GM18870 (cell line): ENCODE results near the gene CDH16.
"Not testable (repeated sequence)": the region's sequence is repeated elsewhere in the genome, so short reads cannot be mapped to it uniquely, and the experiment has no call there.

Source experiments
- ATAC-seq: cut with Tn5 transposase; IDR thresholded peaks from one replicate; pipeline ENCODE4 v1.9.1; 2021; ENCODE audit warnings: moderate library complexity; ENCODE audit not compliant: unreplicated experiment

The CDH16 gene

GRCh38 chr16:66899310-66899944 is 19.3 kb downstream of the CDH16 start:
- ATAC-seq, result no peak

- no peak for ATAC-seq
Observed at GRCh38 chr16:66898933-66899309, 19.8 kb downstream of the CDH16 start.

- no peak for ATAC-seq
Observed at GRCh38 chr16:66898207-66898606, 20.5 kb downstream of the CDH16 start.

GRCh38 chr16:66896682-66897081 is 22.0 kb downstream of the CDH16 start:
- not testable (repeated sequence) for ATAC-seq

GRCh38 chr16:66895999-66896398 is 22.7 kb downstream of the CDH16 start:
- no peak for ATAC-seq

GRCh38 chr16:66895689-66895979 is 23.1 kb downstream of the CDH16 start:
- no peak for ATAC-seq

GRCh38 chr16:66894948-66895688 is 23.6 kb downstream of the CDH16 start:
- ATAC-seq, result no peak

GRCh38 chr16:66894055-66894454 is 24.6 kb downstream of the CDH16 start:
- no peak for ATAC-seq

- no peak for ATAC-seq
Observed at GRCh38 chr16:66891797-66892196, 26.9 kb downstream of the CDH16 start.

- ATAC-seq, result no peak
Observed at GRCh38 chr16:66891360-66891759, 27.3 kb downstream of the CDH16 start.

GRCh38 chr16:66890799-66891198 is 27.9 kb downstream of the CDH16 start:
- no peak for ATAC-seq

- no peak for ATAC-seq
Observed at GRCh38 chr16:66889622-66890021, 29.1 kb downstream of the CDH16 start.

GRCh38 chr16:66888647-66889615 is 29.8 kb downstream of the CDH16 start:
- no peak for ATAC-seq

- no peak for ATAC-seq
Observed at GRCh38 chr16:66886914-66887313, 31.8 kb downstream of the CDH16 start.

- ATAC-seq, result no peak
Observed at GRCh38 chr16:66886321-66886720, 32.4 kb downstream of the CDH16 start.

- no peak for ATAC-seq
Observed at GRCh38 chr16:66885491-66885890, 33.2 kb downstream of the CDH16 start.

GRCh38 chr16:66882702-66883101 is 36.0 kb downstream of the CDH16 start:
- no peak for ATAC-seq

GRCh38 chr16:66881964-66882508 is 36.6 kb downstream of the CDH16 start:
- no peak for ATAC-seq

- no peak for ATAC-seq
Observed at GRCh38 chr16:66881560-66881959, 37.1 kb downstream of the CDH16 start.

- no peak for ATAC-seq
Observed at GRCh38 chr16:66881014-66881417, 37.7 kb downstream of the CDH16 start.

- peak; percentile 73 for ATAC-seq
Observed at GRCh38 chr16:66880288-66881013, 38.2 kb downstream of the CDH16 start, which contains the start of gene PDP2. Gene PDP2 (plus strand): TSS chr16:66880515. CDS start chr16:66884285, 3,770 bp downstream.
